Left colon (tissue), 2 donors: Measurements from ENCODE around the gene SH3BP4. TPM values are rescaled to one million over a fixed set of nuclear protein-coding genes. Genes with fewer than 3 reads are reported as not detected.

Experiments
- ATAC-seq: fragments of 200-7000 bp; cut with Tn5 transposase; one replicate; pipeline ENCODE4 v1.9.1; 2020; ENCODE audit warnings: mild to moderate bottlenecking, moderate library complexity
- DNase-seq, 2 donors: peaks; one replicate each; pipeline ENCODE4 v3.0.0-alpha.2; 2020
- intact Hi-C, 2 donors: fragments of 100-400 bp; cut with DNase I in 1 of 2; cut with micrococcal nuclease in 1 of 2; formaldehyde crosslinking; loops; one replicate each; pipeline versions ENCODE4 v1.11.2 to v1.14.0; 2022; cut with DNase I, micrococcal nuclease
- total RNA-seq, 2 donors: library from RNA; stranded (reverse); fragmentation: NEBNext Ultra II Directional; extraction: Animal tissue kit (Norgen Biotek cat#: 25700); gene quantifications; one replicate each; pipeline ENCODE4 v1.2.1, GENCODE V29; 2021
- donor health status: DM: no; HTN: no; CAD: no.
- donor health status: DM: yes; HTN: yes; CAD: no.

Gene SH3BP4
- total RNA-seq, 2 donors from 2014 or later, result 26.0 to 41.8 TPM

DNA sequence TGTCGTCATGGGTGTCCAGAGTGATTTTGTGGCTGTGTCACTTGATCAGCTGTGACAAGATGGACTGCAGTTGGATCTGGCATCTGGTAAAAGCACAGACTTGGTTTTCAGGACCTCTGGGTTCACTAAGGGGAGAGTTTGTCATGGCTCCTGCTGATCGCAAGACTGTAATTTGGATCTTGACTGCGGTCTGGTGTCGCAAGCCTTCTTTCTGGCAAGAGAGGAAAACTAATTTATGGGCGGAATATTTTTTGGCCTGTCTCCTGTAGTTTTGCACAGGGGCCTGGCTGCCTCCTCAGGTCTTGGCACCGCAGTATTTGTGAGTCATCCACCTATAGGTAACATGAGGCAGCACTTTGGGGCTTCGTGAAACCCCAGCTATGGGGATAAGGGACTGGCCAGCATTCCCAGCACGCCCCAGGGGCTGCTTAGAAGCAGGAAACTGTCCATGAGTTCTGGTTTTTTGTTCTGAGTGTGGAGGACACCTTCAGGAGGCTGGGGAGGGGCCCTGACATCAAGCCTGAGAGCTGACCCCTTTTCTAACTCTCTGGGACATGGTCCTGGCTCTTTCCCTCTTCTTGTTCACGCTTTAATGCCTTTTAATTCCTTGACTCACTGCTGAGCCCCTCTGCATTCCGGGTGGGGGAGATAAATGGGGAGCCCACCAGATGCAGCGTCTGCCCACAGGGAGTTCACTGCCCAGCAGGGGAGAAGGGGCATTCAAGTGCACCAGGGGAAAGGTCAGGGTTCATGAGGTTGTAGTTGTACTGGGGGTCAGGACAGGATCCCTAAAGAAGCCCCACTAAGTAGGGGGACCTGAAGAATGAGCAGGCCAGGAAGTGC, 12.2 kb downstream of the SH3BP4 start:
- intact Hi-C loops, result no loop called here
- ATAC-seq (no peak), DNase-seq (no peak)

DNA sequence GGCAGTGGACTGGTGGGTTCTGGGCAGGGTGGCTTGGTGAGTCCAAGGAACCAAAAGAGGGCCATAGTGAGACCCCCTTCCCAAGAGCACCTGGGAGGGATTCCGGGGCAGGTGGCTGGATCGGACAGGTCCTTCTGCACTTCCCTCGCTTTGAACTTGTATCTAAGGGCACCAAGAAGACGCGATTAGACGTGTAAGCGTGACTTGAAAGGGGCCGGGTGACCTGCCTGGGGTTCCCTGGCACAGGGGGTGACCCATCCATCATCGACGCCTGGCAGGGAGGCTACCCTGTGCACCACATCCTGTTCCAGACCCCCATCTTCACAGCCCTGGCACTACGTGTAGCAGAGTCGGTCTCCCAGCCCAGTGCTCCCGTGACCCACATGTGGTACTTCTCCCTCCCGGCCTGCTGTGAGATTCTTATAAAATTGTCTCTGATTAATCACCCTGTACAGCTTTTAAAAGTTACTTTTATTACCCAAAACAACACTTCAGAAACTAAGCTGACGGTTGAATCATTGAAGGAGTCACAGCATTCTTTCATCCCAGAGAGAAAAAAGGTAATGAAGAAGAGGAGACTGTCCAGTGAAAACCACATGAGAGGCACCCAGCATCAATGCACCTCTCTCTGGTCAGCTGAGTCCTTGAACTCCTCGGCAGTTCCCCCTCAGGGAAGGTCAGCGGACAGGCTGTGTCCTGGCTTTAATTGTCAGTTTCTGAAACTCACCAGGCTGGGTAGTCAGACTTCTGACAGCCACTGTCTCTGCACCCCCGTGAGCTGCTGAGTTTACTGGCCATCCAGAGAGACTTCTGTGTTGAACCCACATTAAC, 13.0 kb downstream of the SH3BP4 start:
- intact Hi-C loops, result no loop called here
- no peak for ATAC-seq
- no peak for DNase-seq

DNA sequence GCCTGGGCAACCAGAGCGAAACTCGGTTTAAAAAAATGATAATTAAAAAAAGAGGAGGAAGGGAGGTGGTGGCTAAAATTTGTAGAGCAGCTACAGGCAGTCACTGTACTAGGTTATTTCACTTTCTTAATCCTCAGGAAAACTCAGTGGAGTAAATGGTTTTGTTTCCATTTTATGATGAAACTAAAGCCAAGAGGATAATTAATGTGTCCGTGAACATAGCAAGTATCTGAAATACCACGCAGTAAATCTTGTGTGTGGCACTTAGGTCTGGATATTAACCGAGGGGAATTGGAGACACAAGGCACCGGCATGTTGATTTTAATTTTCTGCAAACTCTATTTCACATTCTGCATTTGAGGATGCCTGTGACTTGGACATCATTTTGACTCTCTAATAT, 14.5 kb downstream of the SH3BP4 start:
- DNase-seq (no peak), ATAC-seq (no peak)
- intact Hi-C loops, result no loop called here

DNA sequence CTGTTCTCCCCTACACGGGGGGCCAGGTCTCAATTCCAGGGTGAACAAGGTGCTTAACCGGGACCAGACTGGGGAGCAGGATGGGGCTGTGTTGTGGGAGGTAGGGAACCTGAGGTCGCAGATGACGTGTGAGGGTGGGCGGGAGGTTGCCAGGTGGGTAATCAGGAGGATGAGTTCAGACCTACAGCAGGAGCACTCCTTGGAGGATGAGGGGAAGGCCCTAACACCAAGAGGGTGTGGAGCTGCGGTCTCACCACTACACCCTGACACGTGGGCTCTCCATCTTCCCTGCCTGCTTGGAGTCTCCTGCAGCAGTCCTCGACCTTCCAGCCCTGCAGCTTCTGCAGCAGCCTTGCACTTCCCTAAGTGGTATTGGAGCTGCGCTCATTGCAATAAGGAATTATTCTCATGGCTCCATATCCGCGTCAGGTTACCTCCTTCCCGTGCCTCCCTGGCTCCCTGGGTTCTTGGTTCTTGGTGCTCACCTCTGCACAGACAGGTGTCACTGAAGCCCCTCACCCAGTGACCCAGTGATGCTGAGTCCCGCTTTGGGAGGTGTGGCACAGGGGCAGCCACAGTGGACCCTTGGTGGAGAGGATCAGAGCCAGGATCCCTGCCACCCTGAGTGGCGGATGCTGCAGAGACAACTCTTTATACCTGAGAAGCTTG, 15.5 kb downstream of the SH3BP4 start:
- intact Hi-C loops, result no loop called here
- DNase-seq, result peak; percentile 2 to 23
- no peak for ATAC-seq

DNA sequence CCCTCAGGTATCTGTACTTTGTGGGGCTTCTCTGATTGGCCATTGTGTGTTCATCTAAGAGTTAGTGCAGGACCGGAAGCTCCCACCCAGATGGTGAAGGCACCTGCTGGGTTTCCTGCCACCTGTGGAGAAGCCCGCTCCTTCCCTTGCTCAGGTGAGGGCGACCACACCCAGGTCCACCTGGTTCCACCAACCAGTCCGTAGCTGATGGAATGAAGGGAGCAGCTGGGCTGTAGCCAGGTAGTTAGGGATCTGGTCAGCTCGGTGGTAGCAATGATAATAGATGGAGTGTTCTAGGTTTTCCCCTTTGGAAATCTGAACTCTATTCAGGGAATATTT, 16.0 kb downstream of the SH3BP4 start:
- peak in 1 of 2 donors; percentile 64 for DNase-seq
- ATAC-seq, result peak; percentile 70
- intact Hi-C loops, result no loop called here

DNA sequence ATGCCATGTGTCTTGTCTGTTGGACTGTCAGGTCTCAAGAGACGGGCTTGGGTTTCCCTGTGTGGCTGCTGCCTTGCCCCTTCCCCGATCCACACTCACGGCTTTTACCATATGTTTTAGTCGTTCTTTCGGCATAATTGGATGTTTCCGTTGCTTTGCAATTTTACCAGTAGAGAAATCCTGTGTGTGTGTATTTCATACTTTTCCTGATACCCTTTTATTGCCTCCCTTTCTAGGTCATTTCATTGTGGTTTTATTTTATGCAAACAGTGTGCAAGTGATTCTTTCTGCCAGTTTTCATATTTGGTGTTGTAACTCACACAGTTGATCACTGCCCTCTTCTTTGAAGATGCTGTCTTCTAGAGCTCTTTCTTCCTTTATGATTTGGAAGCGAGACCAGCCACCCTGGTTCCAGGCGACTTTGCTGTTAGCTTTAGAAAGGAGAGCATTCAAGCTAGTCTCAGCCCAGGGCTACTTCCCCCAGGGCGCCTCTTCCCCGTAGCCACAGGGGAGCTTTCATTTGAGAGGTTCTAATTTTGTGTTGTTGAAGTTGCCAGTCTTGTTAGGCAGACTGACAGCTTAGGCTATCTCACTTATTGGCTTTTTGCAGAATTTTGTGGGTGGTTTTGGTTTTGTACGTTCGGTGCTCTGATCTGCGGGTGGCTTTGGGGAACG, 17.0 kb downstream of the SH3BP4 start:
- ATAC-seq, result no peak
- DNase-seq, result peak in 1 of 2 donors; percentile 14
- intact Hi-C loops, result no loop called here

DNA sequence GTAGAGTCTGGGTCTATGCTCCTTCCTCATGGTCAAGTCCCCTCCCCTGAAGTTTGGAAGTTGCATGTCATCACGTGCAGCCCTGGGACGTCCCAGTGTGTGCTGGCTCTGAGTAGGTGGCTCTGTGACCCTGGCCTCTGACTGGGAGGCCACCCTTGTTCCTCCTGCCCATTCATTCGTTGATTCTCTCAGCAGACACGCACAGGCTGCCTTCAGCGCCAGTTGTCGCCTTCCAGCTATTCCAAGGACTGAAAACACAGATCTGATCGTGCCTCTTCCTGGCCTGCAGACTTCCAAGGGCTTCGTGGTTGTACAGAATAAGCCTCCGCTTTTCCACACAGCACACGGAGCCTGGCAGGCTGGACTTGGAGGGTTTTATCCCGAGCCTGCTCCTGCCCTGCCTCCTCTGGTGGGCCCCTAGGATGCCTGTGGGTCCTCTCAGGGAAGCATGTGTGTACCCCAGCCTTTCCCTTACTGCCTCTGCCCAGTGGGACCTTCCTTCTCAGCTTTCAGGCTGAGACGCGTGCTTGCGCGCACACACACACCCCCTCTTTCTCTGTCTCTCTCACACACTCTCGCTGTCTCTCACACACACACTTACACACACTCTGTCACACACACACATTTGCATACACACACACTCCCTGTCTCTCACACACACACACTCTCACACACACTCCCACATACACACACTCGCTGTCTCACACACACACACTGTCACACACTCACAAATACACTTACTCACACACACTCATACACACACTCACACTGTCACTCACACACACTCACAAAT, 17.7 kb downstream of the SH3BP4 start:
- ATAC-seq, result no peak

DNA sequence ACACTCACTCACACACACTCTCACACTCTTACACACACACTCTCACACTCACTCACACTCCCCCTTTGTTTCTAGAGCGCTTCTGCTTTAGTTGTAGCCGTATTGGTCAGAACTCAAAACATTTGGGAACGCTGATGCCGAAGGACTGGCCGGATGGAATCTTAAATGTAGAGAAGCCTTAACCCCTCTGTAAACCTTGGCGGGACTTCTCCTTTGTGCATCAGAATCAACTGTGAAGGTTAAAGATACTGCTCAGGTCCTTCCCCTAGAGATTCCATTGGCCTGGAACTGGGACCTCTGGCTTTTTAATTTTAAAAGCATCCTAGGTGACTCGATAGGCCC, 18.3 kb downstream of the SH3BP4 start:
- no peak for DNase-seq
- intact Hi-C loops, result no loop called here
- ATAC-seq, result no peak

More for the DNA sequence above, 17.7 kb downstream of the SH3BP4 start:
- no peak for DNase-seq
- intact Hi-C loops, result no loop called here

DNA sequence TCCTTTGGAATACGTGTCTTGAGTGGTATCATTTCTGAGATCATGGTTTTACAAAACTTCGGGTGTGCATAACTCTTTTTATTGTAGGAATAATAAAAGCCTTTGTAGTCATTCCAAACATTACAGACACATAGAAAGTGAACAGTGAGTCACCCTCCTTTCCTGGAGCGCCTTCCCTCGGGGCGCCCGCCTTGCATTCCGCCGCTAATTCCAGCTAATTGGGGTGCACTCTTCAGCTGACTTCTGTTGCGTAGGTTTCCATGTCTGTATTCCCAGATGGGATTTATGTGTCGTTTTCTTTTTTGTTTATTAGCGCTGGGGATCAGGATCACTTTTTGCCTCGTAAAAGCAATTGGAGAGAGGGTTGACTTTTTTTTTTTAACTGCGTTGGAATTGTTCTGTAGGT, 18.7 kb downstream of the SH3BP4 start:
- ATAC-seq (peak; percentile 54), DNase-seq (no peak)
- intact Hi-C loops, result no loop called here

DNA sequence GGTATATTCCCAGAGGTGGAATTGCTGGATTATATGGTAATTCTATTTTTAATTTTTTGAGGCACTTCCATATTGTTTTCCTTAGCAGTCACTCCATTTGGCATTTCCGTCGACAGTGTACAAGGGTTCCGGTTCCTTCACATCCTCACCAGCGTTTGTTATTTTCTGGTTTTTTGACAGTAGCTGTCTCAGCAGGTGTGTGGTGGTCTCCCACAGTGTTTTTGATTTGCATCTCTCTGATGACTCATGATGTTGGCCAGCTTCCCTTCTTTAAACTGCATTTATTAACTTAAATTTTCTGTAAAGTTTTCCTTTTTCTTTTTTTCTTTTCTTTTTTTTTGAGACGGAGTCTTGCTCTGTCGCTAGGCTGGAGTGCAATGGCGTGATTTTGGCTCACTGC, 19.7 kb downstream of the SH3BP4 start:
- DNase-seq (no peak), ATAC-seq (no peak)
- intact Hi-C loops, result no loop called here

DNA sequence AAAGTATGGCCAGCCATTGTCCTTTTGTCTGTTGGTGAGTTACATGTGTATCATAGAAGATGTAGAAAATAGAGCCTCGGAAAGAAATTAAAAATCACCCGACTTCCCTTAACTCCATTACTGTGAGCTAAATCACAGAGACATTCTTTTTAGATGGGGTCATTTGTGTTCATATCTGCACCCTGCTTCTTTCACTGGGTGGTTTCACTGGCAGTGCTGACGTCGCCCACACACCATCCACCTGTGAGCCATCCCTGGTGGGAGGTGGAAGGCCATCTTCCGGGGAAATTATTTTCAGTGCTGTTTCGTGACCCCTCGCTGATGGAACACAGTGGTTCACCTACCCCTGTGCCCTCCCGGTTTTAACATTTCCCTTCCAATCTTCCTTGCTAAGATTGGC, 21.2 kb downstream of the SH3BP4 start:
- DNase-seq, result no peak
- no peak for ATAC-seq
- intact Hi-C loops, result no loop called here

DNA sequence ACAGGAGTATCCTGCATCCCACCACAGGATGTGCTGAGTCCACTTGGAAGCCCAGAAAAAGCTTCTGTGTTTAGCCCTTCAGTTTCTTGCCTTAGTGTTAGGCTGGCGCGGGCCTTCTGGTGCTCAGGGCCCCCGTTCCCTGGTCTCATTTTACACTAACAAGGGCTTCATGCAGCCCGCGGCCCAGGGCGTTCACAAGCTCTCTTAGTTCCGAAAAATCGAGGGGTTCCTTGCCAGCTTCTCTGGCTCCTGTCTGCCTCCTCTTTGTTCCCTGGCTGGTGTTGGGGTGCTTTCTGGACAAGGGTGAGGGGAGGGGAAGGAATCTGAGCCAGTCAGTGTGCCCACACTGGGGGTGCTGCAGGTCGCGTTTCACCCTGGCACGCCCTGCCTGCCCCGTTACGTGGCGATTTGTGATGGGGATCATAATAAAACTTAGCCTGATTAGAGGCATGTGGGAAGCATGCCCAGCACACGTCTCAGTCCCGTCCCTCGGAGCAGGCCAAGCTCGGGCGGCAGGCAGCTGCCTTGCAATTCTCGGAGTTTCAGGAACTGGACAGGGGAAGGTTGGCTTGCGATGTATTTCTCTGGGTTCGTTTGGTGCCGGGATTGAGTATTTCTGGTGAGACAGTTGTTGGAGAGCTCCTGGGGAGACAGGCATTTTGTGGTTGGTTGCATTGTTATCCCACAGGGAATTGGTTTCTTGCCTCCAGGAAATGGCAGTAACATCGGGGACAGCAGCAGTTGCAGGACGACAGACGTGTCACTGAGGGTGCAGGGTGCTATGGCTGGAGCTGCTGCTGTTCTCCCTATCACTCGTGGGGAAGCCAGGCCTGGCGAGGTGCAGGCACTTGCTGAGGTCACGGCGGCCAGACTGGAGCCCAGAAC, 22.9 kb downstream of the SH3BP4 start:
- ATAC-seq, result peak; percentile 60
- intact Hi-C loops, result no loop called here
- DNase-seq, result peak in 1 of 2 donors; percentile 42

DNA sequence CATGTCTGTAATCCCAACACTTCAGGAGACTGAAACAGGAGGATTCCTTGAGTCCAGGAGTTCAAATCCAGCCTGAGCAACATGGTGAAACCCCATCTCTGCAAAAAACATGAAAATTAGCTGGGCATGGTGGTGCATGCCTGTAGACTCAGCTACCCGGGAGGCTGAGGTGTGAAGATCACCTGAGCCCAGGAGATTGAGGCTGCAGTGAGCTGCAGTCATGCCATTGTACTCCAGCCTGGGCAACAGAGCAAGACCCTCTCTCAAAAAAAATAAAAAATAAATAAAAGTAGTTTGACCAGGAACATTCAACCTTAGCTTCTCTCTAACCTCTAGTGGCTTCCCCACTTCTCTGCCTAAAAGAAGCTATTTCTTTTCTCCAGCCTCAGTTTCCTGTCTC, 23.8 kb downstream of the SH3BP4 start:
- DNase-seq (no peak), ATAC-seq (no peak)
- intact Hi-C loops, result no loop called here

DNA sequence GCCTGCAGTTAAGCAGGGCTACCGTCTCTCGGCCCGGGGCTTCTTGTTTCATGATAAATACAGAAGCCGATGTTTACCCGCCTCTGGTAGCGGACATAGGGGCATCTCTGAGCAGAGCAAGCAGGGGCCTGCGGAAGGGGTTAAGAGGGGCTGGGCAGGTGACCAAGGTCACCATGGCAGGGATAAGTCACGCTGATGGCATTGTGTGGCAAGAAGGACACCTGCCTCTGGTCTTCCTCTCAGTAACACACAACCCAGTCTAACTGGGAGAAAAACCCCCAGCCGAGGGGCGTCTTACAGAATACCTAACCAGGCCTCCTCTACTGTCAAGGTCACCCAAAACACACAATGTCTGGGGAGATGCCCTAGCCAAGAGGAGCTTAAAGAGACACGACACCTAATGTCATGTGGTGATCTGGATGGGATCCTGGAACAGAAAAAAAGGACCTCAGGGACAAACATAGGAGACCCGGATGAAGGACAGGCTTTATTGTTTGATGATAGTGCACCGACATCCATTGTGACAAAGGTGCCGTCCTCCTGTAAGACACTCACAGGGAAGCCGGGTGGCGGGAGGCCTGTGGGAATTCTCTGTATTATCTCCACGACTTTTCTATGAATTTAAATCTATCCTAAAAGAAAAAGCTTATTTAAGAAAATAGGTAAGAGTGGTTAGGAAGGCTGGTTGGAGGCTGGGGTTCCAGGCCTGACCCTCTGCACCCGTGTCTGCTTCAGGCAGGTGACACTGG, 24.8 kb downstream of the SH3BP4 start:
- intact Hi-C loops, result no loop called here
- no peak for ATAC-seq
- no peak for DNase-seq

DNA sequence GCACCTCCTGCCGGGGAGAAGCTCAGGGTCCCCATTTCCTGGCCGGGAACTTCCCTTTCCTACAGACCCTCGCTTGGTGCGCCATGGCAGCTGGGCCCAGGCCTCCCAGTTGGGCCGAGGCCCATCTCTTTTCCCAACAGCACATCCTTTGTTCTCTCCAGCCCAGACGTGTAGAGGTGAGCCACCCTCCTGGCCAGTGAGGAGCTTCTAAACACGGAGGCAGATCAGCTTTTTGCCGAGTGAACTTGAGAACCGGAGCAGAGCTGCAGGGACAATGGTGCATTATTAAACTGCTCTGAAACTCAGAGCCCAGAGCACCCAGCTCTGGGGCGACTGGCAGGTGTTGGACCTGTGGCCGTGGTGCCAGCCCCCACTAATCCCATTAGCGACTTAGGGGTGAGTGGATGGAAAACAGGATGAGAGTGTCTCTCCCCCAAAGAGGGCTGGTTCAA, 25.4 kb downstream of the SH3BP4 start:
- intact Hi-C loops, result no loop called here
- DNase-seq, result no peak
- ATAC-seq, result no peak

DNA sequence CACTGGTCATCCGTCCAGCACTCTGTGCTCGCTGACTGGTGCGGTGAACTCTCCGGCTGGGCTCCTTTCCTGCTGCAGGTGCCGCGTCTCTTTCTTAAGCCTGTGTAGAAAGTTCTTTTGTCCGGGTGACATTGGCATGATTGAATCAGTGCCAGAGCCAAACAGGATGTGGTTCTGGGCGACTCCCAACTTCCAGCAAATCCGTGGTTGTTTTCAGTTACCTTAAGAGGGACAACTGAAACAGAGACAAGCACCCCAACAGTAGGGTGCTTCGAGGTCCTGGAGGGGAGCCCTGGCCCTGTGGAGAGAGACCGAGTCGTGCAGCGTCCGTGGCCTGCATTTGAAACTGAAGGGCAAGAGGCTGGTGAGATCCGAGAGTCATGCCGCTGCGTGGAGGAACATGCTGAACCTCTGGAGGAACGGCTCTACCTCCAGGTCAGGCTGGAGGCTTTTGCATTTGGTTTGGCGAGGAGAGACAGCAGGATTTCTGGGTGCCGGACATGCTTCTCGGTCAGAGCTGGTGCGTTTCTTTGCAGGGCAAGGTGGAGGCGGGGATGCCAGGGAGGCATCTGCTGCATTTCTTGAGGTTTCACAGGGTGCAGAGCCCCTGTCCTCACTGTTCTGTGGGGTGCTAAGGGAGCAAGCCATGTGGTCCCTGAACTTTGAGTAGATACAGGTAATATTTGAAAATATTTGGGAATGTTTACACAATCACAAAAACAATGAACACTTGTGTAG, 26.8 kb downstream of the SH3BP4 start:
- intact Hi-C loops, result no loop called here
- ATAC-seq, result peak; percentile 25
- DNase-seq, result no peak
